SIG-M5 treated with dmso at 0.1 percent for 504 hours (cell line): ENCODE results near the gene ADAM33.

Source experiments
- DNase-seq: peaks from one replicate; lab custom pipeline; 2025; ENCODE audit not compliant: unreplicated experiment; lab: John Stamatoyannopoulos, UW

ADAM33 gene, protein sequence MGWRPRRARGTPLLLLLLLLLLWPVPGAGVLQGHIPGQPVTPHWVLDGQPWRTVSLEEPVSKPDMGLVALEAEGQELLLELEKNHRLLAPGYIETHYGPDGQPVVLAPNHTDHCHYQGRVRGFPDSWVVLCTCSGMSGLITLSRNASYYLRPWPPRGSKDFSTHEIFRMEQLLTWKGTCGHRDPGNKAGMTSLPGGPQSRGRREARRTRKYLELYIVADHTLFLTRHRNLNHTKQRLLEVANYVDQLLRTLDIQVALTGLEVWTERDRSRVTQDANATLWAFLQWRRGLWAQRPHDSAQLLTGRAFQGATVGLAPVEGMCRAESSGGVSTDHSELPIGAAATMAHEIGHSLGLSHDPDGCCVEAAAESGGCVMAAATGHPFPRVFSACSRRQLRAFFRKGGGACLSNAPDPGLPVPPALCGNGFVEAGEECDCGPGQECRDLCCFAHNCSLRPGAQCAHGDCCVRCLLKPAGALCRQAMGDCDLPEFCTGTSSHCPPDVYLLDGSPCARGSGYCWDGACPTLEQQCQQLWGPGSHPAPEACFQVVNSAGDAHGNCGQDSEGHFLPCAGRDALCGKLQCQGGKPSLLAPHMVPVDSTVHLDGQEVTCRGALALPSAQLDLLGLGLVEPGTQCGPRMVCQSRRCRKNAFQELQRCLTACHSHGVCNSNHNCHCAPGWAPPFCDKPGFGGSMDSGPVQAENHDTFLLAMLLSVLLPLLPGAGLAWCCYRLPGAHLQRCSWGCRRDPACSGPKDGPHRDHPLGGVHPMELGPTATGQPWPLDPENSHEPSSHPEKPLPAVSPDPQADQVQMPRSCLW

DNA sequence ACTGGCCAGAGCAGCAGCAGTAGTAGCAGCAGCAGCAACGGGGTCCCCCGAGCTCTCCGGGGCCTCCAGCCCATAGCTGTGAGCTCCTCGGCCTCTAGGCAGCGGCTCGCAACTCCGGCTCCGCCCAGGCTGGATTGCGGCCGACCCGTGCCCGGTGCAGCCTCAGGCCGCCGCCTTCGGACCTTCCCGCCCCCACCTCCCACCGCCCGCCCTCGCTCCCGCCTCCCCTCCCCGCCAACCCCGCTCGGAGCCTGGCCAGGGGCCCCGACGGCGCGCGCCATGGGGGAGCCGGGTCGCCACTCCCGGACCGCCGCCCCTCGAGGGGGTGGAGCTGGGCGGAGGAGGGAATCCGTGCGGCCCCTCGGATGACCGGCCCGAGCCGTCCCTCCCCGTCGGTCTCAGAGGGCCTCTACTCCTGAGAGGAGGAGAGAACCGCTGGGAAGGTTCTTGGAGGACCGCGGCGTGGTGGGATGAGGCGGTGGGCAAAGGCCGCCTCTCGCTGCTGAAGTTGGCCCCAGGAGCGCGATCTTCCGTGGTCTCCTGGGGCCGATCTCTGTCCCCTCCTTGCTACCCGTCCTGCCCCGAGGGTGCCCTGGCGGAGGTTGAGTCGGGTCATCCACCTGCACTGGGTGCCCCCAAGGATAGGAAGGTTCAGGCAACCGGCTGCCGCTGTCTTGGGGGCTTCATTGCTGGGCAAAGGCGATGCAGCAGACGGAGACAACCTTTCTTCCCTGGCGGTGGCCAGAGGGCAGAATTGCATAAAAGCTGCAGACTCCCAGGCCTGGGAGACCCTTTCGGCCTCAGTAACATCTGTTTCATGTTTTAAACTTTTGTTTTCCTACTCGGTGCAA, at the start of gene ADAM33:
ADAM33 (minus strand) TSS at position 80 of the 851 bp plus-strand sequence; CDS start at position 74, 6 bp downstream.
- DNase-seq: no peak

DNA sequence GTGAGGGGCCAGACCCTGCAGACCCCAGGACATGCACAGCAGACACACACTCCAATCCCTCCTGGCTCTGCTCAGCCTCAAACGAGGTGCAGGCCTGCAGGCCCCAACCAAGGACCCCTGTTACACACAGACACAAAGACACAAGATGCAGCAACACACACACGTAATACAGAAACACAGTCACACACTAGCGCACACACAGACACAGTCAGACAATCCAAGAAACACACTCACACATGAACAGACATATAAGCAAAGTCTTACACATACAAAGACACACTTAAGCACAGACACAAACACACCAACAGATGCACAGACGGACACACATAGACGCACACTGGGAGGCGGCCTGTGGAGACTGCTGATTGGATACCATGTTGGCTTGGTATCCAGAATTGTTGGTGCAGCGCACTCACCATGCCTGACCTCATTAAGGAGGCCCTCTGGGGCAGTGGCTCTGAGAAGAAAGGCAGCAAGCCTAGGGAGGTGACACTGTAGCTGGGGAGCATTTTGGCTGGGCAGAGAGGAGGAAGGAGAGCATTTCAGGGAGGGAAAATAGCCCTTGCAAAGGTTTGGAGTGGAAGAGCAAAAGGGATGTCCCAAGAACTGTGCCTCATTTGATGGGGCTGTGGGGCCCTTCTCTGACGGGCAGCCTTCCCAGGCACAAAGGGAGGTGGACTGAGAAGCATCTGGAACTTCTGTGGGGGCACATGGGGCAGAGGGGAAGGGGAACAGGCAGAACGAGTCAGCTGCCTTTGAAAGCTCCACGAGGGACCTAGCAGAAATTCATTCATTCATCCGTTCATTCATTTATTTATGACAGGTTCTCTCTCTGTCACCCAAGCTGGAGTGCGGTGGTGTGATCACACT, 49.2 kb upstream of the ADAM33 start:
- no peak for DNase-seq

DNA sequence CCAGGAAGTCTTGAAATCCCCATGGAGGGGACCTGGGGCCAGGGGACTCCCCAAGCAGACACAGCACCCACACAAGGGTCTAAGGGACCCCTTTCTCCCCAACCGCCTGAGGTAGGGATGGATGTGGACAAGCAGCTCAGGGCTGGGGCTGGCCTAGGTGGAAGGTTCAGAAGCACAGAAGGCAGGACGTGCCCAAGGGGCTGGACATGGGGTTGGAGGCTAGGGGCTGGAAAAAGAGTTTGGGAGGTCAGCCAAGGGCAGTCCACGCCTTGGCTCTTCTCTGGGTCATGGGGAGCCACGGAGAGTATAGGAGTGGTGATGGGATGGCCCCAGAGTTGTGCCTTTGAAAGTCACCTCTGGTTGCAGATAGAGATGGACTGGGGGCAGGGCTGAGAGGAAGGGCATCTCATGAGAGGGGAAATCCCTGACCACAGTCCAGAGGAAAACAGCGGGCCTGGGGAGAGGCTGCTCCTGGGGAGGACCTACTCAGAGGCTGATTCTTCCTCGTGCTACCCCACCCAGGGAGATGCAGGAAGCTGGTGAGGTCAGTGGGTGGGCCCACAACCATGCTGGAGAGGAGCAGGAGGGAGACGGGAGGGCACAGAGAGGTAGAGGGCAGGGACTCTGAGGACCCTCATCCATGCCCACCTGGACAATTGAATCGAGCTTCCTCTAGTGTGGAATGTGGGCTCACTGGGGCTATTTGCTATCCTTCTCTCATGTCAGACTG, 48.2 kb upstream of the ADAM33 start:
- DNase-seq: no peak

DNA sequence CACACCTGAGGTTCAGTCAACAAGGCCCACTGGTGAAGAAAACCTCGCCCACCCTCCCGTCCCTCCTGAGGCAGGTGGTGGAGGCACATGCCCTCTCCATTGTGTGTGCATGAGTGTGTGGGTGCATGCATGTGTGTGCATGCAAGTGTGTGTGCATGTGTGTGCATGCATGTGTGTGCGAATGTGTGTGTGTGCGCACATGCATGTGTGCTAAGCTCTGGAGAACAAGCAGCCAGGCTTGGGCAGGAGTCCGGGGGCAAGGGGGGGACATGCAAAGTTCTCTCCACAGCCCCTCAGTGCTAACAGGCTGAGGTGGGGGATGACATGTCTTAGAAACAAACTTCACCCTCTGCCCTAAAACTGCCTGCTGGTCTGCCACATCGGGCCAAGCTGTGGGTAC, 47.6 kb upstream of the ADAM33 start:
- DNase-seq: no peak

DNA sequence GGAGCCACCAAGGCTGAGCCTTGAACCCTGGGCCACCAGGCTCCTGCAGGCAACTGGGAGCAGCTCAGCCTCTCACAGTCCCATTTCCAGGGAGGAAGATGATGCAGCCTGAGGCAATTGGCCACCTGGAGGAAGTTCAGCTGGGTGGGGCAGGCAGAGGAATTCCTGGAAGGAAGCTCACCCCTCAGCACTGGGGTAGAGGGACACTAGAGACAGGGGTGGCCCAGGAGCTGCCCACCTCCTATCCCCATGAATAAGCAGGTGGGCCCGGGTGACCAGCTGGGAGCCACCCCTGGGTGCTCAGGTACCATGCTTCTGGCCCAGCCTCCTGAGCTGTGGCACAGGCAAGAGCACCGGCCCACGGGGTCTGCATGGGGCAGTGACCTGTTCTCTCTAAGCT, 47.1 kb upstream of the ADAM33 start:
- DNase-seq: no peak

DNA sequence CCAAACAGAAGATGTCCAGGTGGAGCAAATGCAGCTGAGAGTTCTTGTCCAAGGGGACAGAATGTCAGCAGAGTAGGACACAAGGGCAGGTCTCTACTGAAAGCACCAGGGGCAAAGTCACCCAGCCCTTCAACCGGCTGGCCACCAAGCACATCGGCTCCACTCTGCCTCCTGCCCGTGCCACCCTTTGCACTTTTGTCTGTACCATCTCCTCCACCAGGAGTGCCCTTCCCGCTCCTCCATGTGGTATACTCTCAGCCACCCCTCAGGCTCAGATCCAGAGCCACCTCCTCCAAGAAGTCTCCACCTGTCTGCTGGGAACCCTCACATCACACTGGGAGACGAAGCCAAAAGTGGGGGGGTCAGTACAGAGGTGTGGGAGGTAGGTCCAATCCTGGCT, 46.5 kb upstream of the ADAM33 start:
- no peak for DNase-seq

DNA sequence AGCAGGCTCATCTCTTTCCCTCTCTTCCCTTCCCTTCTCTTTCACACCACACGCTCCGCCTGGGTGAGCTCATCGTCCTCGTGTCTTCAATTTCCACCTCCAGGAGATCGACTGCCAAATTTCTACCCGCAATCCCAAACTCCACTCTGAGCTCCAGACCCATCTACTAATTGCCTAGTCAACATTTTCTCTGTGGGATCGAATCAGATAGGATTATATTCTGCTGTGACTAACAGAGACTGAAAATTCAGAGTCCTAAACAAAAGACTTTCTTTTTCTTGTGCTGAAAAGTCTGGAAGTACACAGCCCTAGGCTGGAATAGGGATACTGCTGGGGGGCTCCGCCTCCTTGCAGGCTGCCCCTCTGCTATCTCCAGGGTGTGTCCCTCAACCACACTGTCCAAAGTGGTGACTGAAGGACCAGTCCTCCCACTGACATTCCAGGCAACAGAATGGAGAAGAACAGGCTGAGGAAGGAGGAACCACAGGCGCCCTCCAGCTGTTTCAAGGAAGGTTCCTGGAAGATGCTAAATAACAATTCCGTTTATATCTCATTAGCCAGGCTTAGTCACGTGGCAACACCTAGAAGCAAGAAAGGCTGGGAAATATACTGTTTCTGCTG, 45.7 kb upstream of the ADAM33 start:
- no peak for DNase-seq

DNA sequence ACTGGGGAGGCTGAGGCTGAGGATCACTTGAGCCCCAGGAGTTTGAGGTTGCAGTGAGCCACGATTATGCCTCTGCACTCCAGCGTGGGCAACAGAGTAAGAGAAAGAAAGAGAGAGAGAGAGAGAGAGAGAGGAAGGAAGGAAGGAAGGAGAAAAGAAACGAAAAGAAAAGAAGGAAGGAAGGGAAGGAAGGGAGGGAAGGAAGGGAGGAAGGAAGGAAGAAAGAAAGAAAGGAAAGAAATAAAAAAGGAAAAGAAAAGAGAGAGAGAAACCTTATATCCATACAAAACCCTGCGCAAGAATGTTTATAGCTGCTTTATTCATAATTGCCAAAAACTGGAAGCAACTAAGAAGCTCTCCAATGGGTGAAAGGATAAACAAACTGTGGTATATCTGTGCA, 42.5 kb upstream of the ADAM33 start:
- no peak for DNase-seq

DNA sequence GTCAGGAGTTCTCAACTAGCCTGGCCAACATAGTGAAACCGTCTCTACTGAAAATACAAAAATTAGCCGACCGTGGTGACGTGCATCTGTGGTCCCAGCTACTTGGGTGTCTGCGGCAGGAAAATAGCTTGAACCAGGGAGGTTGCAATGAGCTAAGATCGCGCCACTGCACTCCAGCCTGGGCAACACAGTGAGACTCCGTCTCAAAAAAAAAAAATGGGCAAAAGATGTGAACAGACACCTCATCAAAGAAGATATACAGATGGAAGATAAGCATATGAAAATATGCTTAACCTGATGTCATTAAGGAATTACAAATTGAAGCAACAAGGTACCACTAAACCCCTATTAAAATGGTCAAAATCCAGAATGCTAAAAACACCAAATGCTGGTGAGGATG, 41.5 kb upstream of the ADAM33 start:
- no peak for DNase-seq

DNA sequence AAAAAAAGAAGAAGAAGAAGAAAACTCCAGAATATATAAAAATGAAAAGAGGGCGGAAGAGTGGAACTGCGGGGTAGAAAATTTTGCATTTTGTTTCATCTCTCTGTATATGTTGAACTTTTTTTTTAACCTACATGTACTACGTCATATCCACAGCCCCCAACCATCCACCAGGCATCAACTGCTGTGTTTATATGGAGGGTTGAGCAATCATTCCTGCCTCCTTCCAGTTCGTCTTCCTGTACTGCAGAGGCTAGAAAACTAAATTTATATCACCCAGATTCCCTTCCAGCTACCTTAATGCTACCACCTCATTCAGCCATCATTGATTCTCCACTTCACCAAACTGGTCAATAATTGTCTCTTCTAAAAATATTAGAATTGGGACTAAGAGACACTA, 40.1 kb upstream of the ADAM33 start:
- peak; percentile 20 for DNase-seq

DNA sequence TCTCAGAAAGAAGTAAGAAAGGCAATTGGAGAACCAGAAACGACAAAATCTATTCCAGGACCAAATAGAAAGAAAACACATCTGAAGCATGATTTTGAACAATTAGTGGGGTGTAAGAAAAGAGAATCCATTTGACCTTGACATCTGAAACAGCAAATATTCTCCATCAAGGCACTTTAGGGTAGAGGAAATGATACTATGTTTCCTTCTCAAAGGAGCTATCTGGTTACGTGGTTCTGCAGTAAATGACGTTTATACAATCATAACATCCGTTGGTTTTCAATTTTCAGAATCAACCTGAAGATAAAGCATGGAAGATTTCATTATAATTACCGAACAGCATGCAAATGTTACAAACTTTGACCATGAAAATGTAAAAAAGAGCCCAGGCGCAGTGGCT, 38.8 kb upstream of the ADAM33 start:
- no peak for DNase-seq

DNA sequence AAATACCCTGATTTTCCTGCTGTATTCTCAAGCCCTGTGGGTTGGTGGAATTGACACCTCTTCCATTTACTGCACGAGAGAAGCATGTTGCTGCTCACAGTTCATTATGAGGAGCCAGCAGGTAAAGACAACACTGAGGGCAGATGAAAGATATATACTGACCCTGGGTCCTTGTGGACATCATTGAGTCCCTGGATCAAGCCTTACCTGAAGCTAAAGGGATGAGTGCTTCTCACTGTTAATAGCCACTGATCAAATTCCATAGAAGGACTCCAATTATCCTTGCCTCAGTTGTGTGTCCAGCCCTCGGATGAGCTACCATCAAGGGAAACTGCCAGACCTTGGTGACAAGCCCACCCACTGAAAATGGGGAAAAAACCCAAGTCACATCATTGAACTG, 38.3 kb upstream of the ADAM33 start:
- no peak for DNase-seq

DNA sequence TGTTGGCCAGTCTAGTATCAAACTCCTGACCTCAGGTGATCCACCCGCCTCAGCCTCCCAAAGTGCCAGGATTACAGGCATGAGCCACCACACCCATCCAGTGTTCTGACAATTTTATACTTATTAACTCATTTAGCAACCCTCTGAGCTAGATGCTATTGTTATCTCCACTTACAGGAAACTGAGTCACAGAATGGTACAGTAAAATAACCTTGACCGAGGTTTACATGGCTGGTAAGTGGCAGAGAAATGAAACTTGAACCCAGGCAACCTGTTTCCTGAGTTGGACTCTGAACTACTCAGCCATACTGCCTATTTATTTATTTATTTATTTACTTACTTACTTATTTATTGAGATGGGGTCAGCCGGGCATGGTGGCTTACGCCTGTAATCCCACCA, 37.2 kb upstream of the ADAM33 start:
- DNase-seq: no peak

DNA sequence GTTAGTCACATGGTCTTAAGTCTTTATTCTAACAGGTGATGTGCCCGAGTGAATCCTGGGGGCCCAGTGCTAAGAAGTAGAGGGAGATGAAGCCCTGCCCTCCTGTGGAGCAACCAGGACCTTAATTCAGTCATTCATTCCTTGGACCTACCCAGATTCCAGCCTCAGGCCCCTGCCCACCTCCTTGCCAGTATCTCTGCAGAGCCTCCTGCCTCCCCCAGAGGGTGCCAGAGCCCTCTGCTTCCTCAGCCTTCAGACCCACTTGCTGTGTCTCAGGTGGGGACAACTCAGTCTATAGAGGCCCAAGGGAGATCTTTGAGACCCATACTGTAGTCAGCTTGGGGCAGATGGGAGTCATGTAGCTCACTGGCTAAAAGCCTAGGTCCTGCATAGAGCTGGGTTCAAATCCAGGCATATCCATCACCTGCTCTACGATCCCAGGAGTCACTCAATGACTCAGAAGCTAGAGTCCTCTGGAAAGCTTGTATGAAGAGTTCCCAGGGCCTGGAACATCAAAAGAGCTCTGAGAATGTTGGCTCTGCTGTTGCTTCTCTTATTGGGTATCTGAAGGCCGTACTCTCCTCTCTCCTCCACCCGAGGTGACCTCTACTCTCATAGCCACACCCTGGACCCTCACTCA, 34.5 kb upstream of the ADAM33 start:
- peak; percentile 49 for DNase-seq

DNA sequence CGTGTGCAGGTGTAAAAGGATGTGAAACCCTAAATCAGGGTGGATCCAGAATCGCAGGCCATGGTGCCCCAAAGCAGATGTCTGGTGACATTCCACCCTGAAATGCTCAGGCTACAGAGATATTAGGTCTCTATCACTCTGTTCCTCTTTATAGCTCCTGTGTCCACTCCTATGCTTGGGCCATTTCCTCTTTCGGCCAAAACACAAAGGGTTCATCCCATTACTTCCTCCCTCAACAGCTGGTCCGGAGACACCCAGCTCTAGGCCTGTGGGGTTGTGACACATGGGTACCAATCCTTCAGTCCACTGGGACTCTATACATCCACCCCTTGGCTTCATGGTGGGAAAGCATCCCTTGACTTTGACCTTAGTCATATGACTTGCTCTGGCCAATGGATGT, 32.3 kb upstream of the ADAM33 start:
- no peak for DNase-seq

DNA sequence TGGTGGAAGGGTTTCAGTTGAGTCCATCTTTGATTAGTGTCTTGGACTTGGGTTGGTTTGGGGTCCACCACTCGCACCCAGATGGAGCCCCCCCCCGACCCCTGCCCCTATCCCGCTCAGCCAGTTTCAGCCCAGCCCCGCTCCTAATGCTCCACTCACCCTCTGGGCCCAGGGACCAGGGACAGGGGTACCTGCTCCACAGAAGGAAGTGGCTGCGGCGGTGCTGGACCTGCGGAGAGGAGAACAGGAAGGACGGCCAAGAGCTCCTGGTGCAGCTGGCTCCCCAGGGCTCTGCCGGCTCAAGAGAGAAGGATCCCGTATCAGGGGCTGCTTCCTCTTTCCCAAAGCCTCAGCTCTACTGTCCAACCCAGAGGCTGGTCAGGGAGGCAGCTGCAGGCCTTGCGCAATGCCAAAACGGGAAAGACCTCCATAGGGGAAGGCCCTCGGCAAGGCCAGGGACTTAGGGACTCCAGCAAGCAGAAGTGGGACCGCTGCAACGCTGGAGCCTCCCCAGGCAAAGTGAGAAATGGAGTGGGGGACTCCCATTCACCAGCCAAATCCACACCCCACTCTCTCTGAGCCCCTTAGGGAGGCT, 30.6 kb upstream of the ADAM33 start, which contains the start of gene SIGLEC1:
SIGLEC1 (minus strand) TSS at position 322 of the 595 bp plus-strand sequence. CDS start 5,472 bp downstream, outside the sequence.
- peak; percentile 89 for DNase-seq

DNA sequence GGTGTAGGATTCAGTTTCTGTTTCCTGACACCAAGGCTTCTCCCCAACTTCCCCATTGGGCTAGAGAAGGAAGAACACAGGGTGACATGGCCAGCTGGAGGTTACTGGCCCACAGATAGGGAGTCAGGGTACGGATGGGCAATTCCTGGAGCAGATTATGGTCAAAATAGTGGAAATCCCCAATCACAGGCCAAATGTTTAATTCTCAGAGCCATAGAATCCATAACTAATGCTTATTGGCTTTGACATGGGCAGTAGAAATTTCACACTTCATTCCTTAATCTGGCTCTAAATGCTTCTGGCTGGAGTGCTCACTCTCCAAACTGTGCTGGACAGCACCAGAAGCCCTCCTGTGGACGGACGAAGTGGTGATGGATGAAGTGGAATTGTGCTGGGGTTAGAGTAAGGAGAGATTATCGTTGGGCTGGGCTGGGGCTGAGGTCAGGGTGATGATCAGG, 29.7 kb upstream of the ADAM33 start:
- no peak for DNase-seq
